OCI-LY1 (cell line): ENCODE measurements around the gene NR1H3.

Source experiments
- H2AFZ ChIP-seq: fragments of 200-600 bp; sonication (generic), shearing (Covaris generic); 2 replicates; pipeline ENCODE4 v1.6.0; 2014; ENCODE audit warnings: antibody characterized with exemption, mild to moderate bottlenecking, low read length
- H3F3A ChIP-seq: fragments of 200-600 bp; sonication (generic), shearing (Covaris generic); 2 replicates; pipeline ENCODE4 v1.6.0; 2014; ENCODE audit warnings: mild to moderate bottlenecking, antibody characterized with exemption, low read length, moderate library complexity; ENCODE audit not compliant: insufficient read depth
- H3K27ac ChIP-seq: fragments of 200-600 bp; sonication (generic); 2 replicates; pipeline ENCODE4 v1.5.1; 2014; ENCODE audit warnings: low read length, mixed run types, mild to moderate bottlenecking, low read depth; ENCODE audit not compliant: poor library complexity, severe bottlenecking
- H3K27me3 ChIP-seq: fragments of 200-600 bp; sonication (generic); 2 replicates; pipeline ENCODE4 v1.6.0; 2014; ENCODE audit warnings: antibody characterized with exemption, mild to moderate bottlenecking, low read length, moderate library complexity; ENCODE audit not compliant: insufficient read depth
- H3K36me3 ChIP-seq: fragments of 200-600 bp; sonication (generic); 2 replicates; pipeline ENCODE4 v1.6.1; 2014; ENCODE audit warnings: mild to moderate bottlenecking, antibody characterized with exemption, low read length, moderate library complexity, mixed read lengths; ENCODE audit not compliant: insufficient read depth
- H3K4me1 ChIP-seq: fragments of 200-600 bp; sonication (generic); 2 replicates; pipeline ENCODE4 v1.5.1; 2014; ENCODE audit warnings: mild to moderate bottlenecking, low read length, moderate library complexity; ENCODE audit not compliant: insufficient read depth, severe bottlenecking
- H3K4me2 ChIP-seq: fragments of 200-600 bp; sonication (generic), shearing (Covaris generic); 2 replicates; pipeline ENCODE4 v1.6.1; 2014; ENCODE audit warnings: low read length
- H3K4me3 ChIP-seq: fragments of 200-600 bp; sonication (generic); 2 replicates; pipeline ENCODE4 v1.5.1; 2014; ENCODE audit warnings: low read length, low read depth, mild to moderate bottlenecking, mixed read lengths; ENCODE audit not compliant: poor library complexity, severe bottlenecking
- H3K79me2 ChIP-seq: fragments of 200-600 bp; shearing (Covaris generic); 2 replicates; pipeline ENCODE4 v1.6.1; 2016; ENCODE audit warnings: mixed run types, low read length, mixed read lengths; ENCODE audit not compliant: insufficient read depth
- H3K9ac ChIP-seq: fragments of 200-600 bp; sonication (generic), shearing (Covaris generic); 2 replicates; pipeline ENCODE4 v1.6.1; 2014; ENCODE audit warnings: mild to moderate bottlenecking, low read length, mixed read lengths
- H3K9me2 ChIP-seq: fragments of 200-600 bp; sonication (generic), shearing (Covaris generic); 2 replicates; pipeline ENCODE4 v1.6.1; 2014; ENCODE audit warnings: low read depth, mild to moderate bottlenecking, low read length, mixed read lengths
- H3K9me3 ChIP-seq: fragments of 200-600 bp; shearing (Covaris generic); 2 replicates; pipeline ENCODE4 v1.6.1; 2014; ENCODE audit warnings: low read length, mixed read lengths
- H4K20me1 ChIP-seq: fragments of 200-600 bp; sonication (generic), shearing (Covaris generic); 2 replicates; pipeline ENCODE4 v1.6.0; 2016; ENCODE audit warnings: mild to moderate bottlenecking, low read length; ENCODE audit not compliant: insufficient read depth
- CTCF ChIP-seq: fragments of 200-600 bp; sonication (generic), shearing (Covaris generic); IDR thresholded peaks from 2 replicates; pipeline ENCODE4 v1.5.1; 2017; ENCODE audit warnings: mild to moderate bottlenecking, antibody characterized with exemption, low read length, moderate library complexity, mixed read lengths
- EZH2 ChIP-seq: fragments of 200-600 bp; sonication (generic), shearing (Covaris generic); IDR thresholded peaks from 2 replicates; pipeline ENCODE4 v1.8.0; 2017; ENCODE audit warnings: borderline replicate concordance, mixed run types, mild to moderate bottlenecking, antibody characterized with exemption, low read length, moderate library complexity, mixed read lengths

Gene NR1H3

GRCh38 chr11:47225552-47226400, 32.0 kb upstream of the NR1H3 start:
- no peaks in the 10 kb centered on the region for H4K20me1 ChIP-seq
- TF ChIP-seq EZH2 = no peak
- no peak for TF ChIP-seq CTCF
- H3K27me3 ChIP-seq = no peaks in the 10 kb centered on the region
- H3K9me2 ChIP-seq = no peaks in the 10 kb centered on the region
- H3K36me3 ChIP-seq = peaks cover 53% of the 10 kb centered on the region
- no peak overlapping the region for H3K9ac ChIP-seq
- no peaks in the 10 kb centered on the region for H3F3A ChIP-seq
- H3K79me2 ChIP-seq = no peaks in the 10 kb centered on the region
- H3K4me1 ChIP-seq = no peaks in the 10 kb centered on the region
- no peaks in the 10 kb centered on the region for H3K9me3 ChIP-seq
- no peak overlapping the region for H3K4me3 ChIP-seq
- H2AFZ ChIP-seq = no peak overlapping the region
- H3K27ac ChIP-seq = no peak overlapping the region
- no peak overlapping the region for H3K4me2 ChIP-seq

- H3K36me3 ChIP-seq = peaks cover 45% of the 10 kb centered on the region
Observed at GRCh38 chr11:47229161-47229560, 28.6 kb upstream of the NR1H3 start.

GRCh38 chr11:47233051-47233450, 24.7 kb upstream of the NR1H3 start:
- Histone ChIP-seq H2AFZ (no peak overlapping the region), H3K9me2 (no peaks in the 10 kb centered on the region), H3K9ac (no peak overlapping the region), H4K20me1 (no peaks in the 10 kb centered on the region), H3K27me3 (no peaks in the 10 kb centered on the region), H3K27ac (no peak overlapping the region), H3K36me3 (peaks cover 43% of the 10 kb centered on the region), H3F3A (no peaks in the 10 kb centered on the region), H3K79me2 (no peaks in the 10 kb centered on the region), H3K4me1 (peaks cover 5% of the 10 kb centered on the region), H3K4me2 (no peak overlapping the region), H3K9me3 (no peaks in the 10 kb centered on the region), H3K4me3 (no peak overlapping the region)
- TF ChIP-seq CTCF (no peak), EZH2 (no peak)

More at GRCh38 chr11:47229161-47229560, 28.6 kb upstream of the NR1H3 start:
- Histone ChIP-seq H2AFZ (no peak overlapping the region), H3K27me3 (no peaks in the 10 kb centered on the region), H3K79me2 (no peaks in the 10 kb centered on the region), H3K4me2 (no peak overlapping the region), H3F3A (no peaks in the 10 kb centered on the region), H3K27ac (no peak overlapping the region), H3K9me2 (no peaks in the 10 kb centered on the region), H3K9ac (no peak overlapping the region), H4K20me1 (no peaks in the 10 kb centered on the region), H3K9me3 (no peaks in the 10 kb centered on the region), H3K4me3 (no peak overlapping the region), H3K4me1 (no peaks in the 10 kb centered on the region)
- TF ChIP-seq CTCF (no peak), EZH2 (no peak)
